Activated naive CD4-positive, alpha-beta T cell treated with anti-CD3 and anti-CD28 coated beads, Interleukin-2, amount 50 U/mL, for 16 hours (primary cell): Measurements from ENCODE around the gene BEAN1.

Experiments used
- DNase-seq: peaks from one replicate; pipeline ENCODE4 v3.0.0-alpha.2; 2020

BEAN1 gene

DNA sequence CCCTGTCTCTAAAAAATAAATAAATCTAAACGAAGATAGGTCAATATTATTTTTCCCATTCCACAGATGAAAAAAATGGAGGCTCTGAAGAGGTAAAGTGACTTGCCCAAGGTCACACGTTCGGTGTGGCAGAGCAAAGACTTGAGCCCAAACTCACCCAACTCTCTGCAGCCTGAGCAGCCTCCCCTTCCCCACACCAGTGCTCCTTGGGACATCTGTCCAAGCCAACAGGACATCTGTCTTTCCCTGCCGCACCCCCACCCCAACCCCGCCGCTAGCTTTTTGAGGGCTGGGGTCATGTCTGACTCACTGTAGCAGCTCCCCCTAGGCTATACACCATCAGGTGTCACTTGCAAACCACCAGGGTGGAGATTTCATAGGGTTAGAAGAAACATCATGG is 5.2 kb upstream of the BEAN1 start:
- DNase-seq, result no peak

DNA sequence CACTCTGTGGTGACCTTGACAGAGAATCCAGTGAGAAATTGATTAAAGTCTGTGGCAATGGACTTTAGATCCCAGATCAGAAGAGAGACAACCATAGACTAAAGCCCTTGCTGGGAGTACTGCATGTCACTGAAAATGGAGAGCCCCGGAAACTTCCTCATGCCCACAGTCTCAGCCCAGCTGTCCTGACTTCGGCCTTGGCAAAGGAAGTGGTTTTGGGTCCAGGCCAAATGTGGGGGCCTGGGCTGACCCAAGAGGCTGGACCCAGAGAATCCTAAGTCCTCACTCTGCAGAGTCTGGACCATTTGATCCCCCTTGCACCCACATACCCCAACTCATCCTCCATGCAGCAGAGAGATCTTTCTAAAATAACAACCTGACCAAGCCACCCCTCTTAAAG is 4.7 kb upstream of the BEAN1 start:
- no peak for DNase-seq

DNA sequence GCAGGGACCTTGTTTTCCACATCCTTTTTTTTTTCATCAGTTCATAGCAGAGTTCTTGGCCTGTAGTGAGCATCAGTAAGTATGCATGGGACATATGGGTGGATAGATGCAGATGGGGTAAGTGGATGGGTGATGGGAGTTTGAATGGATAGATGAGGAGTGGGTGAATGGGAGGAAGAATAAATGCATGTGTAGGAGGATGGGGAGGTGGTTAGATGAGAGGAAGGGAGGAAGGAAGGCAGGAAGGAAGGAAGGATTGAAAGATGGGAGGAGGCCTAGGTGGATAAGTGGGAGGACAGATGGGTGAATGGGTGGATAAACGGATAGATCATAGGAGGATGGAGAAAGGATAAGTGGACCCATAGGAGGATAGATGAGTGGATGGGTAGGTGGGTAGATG is 3.9 kb upstream of the BEAN1 start:
- no peak for DNase-seq

DNA sequence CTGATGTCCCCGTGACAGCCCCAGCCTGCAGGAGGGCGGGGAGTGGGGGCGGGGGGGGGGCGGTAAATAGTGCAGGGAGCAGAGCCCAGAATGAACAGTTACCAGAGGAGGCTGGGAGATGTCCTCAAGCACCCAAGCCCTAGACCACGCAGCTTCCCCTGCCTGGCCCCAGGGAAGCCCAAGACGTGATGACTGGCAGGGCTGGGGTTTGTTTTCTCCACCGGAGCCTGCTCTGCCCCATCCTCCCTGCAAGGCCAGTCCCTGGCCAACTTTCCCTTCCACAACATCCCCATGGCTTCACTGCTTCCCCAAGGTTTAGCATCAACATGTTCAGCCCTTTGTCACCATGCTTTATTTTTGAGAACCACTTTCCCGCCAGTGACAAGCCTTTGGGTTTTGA is 1.4 kb upstream of the BEAN1 start:
- no peak for DNase-seq

DNA sequence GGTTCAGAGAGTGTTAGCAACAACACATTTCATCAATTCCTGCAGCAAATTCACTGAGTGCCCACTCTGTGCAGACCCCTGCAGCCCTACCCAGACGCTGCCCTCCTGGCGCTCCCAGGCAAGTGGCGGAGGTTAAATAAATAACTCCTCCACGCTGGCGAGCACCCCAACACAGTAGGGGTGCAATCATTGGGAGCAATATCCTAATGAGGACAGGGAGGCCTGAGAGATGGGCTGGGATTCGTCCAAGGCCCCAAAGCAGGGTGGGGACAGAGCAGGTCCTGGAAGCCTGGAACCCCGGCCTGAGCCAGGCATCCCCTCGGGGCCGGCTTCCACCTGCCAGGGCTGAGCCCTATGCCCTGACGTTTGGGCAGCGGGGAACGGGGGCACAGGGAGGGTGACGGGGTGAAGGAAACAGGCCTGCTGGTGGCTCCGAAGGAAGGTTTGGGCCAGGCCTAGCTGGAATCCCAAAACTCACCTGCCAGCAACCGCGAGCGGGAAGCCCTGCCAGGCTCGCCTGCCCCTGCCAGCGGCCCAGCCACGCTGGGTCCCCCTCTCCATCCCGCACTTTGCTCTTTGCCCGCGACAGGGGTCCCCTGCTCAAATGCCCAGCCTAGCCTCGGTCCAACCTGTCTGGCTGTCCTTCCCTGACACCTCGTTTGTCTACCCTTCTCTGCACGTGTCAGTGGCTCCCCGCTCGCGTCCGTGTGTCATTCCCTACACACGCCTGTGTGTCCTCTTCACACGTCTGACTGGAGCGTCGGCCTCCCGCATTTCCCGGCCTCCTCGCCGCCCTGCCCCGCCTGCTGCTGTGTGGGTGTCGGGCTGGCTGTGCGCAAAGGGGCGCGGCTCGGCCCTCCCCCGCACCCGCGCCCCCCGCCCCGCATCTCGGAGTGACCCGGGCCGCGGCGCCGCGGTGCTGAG is 721 bp upstream of the BEAN1 start:
- DNase-seq, result no peak

DNA sequence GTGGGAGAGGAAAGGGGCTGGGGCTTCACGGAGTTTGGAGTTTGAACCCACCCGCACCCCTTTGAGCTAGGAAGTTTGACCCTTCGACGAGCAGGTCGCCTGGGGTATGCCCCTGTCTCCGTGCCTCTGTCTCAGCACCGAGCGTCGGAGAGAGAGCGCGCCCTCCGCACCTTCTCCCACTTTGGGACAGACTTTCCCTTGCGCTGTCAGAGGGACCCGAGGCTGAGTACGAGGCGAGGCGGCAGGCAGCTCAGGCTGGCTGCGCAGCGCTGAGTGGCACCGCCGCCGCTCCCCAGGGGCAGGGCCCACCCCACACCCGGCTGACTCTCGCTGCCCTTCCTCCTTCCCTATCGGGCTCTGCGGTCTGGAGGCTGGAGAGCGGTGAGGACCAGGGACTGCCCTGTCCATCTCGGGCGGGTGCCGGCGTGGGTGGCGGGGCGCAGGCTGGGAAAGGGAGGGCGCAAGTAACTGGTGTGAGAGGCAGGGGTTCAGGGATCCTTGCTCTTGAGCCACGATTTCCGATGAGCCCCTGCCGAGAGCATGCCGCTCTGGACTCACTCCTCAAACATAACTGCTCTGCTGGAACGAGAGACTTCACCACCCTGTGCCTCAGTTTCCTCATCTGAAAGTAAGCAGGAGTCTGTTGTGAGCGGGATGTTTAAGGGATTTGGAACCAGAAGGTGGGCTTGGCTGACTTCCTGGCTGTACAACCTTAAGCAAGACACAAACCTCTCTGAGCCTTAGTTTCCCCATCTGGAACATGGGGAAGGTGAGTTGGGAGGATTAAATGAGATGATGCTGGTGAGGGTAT is 981 bp downstream of the BEAN1 start:
- no peak for DNase-seq

DNA sequence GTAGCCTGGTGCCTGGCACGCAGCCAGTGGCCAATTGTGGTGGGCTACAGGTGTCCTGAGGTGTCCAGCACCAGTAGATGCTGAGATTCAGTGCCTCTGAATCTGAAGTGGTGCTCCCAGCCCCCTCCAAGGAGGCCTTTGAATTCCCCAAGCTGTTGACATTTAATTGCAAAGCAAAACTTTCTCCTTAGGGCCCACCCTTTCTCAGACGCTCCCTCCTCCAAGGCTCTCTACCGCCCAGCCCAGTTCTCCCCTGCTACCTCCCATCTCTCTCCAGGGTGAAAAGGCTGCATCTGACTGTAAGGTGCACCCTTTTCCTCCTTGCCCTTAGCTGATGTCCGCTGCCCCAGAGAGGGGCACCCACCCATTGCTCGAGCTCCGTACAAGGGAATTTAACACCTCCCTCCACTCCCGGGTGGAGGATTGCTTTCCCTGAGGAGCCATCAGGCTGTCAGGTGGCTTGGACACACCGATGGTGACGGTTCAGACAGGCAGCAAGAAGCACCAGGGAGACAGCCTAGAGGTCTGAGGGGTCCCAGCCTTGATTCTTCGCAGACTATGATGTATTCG is 1.7 kb downstream of the BEAN1 start:
- no peak for DNase-seq

DNA sequence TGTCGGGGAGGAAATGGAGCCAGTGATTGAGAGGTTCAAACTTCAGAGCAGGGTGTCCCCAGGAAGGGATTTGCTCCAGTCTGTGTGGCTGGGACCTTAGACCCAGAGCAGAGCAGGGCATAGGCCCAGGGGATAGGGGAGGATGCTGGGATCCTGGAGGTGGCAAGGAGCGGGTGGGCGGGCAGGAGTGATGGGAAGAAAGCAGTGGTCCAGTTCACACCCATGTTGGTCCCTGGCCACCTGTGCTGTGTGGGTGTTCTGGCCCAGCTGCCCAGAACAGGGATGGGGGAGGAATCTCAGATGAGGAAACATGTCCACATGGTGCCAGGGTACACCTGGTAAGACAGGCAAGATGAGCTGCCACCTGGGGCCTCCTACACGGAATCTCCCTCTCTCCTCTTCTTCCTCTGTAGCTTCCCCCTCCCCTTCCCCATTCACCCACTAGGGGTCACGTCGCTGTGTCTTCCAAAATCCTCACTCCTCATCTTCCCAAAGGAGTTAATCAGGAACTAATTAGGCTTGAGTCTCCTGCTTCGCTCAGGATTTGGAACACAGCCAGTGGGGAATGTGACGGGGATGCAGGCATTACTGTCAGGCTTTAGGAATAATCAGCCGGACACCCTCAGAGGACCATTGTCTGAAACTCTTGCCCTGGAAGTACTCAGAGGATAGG is 2.3 kb downstream of the BEAN1 start:
- no peak for DNase-seq

DNA sequence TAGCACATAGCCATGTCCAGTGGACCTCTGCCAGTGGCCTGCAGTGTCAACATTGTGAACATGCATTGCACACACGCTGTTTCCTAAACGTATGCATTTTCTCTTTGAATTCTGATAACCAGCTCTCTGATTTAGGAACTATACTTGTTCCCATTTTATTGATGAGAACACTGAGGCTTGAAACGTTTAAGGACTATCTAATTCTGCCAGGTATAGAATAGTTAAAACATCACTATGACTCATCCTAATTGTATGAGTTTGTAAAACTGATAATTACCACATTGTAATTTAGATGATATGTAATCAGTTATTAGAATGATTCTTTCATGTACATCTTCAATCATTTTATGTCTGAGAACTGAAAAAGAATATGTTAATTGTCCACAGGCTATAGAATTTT is 3.1 kb downstream of the BEAN1 start:
- DNase-seq, result no peak

DNA sequence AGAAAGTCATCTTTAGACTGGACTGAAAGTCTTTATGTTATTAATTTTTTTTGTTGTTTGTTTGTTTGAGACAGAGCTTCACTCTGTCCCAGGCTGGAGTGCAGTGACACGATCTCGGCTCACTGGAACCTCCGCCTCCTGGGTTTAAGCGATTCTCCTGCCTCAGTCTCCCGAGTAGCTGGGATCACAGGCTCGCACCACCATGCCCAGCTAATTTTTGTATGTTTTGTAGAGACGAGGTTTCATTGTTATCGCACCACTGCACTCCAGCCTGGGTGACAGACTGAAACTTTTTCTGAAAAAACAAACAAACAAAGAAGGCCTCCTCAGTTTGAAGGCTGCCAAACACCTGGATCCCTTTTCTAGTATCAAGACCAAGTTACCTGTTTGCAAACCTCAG is 4.7 kb downstream of the BEAN1 start:
- no peak for DNase-seq

DNA sequence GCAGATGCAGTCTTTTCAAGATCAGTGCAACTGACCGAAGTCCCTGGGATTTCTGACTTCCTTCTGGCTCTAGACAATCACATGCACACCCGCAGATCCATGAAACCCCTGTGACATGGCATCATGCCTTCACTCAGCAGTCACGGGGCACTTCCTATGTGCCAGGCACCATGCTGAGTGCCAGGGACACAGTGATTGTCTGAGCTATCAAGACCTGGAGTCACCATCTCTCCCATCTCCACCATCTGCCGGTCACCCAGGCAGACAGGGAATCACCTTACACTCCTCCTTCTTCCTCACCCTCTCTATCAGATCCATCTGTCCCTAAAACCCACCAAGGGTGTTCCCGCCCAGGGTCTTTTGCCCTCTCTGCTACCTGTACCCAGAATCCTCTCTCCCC is 5.3 kb downstream of the BEAN1 start:
- no peak for DNase-seq

DNA sequence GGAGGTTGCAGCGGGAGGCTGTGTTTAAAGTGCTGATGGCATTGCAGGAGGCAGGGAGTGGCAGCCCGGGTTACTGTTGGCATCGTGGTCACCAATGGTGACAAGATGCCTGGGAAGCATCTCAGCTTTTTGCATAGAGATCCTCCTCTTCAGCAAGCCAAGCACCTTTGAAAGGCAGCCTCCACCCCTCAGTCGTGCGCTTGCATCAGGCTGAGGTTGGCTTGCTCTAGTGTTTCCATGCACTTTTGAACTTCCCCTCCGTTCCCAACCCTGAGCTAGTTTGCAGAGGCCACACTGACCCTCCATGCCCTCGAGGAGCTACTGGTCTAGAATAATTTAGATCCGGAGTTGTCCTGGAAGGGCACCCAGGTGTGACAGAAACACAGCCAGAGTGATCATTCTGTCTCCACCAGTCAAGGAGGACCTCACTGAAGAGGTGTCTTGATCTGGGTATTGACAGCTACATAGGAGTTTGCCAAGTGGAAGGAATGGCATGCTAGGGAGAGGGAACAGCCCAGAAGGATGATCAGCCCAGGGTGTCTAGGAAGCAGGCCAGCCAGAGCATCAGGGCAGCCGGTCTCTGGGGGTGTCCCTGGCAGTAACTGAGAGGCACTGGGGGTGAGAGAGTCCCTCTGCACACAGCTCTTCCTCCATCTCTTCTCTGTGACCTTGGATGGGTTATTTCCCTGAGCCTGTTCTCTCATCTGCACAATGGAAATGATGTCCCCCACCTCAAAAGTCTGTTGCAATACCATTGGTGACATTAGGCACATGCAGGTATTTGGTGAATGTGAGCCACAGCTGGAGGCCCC is 7.7 kb downstream of the BEAN1 start:
- DNase-seq, result no peak

DNA sequence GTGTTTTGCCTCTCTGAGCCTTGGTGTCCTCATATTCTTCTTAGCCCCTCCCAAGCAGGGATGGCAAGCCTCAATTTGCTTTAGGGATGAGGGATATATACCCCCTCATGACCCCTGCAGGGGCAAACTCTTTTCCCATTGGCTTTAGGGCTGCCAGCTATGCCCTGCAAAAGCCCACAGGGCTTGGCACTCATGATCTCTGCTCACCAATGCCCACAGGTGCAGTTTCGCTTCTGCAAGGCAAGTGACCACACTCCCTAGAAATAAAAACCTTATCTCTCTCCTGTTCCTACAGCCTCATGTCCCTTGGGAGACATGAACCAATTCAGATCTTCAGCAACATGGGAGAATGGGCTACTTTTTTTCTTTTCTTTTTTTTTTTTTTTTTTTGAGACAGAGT is 8.8 kb downstream of the BEAN1 start:
- DNase-seq, result no peak

DNA sequence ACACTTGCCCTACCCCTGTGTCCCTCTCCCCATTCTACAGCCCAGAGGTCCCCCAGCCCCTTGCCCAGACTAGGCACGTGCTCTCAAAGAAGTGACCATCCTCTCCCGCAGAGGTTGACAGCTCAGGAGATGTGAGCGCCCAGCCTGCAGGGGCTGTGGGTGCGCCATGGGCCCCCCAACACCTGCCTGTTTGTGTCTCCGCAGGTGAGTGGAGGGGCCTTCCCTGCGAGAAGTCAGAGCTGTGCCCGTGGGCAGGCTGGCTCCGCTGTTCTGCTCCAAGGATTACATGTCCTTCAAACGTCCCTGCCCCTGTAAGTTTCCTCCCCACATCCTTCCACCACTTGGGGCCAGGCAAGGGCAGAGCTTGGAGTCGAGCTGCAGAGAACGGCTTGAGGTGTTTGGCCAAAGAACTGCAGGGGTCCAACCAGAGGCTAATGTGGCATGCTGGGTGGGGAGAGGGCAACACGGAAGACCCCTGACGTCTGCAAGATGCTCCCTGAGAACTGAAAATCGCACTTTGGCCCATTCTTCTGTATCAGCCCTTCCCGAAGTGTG is 10.4 kb downstream of the BEAN1 start:
- DNase-seq, result no peak

DNA sequence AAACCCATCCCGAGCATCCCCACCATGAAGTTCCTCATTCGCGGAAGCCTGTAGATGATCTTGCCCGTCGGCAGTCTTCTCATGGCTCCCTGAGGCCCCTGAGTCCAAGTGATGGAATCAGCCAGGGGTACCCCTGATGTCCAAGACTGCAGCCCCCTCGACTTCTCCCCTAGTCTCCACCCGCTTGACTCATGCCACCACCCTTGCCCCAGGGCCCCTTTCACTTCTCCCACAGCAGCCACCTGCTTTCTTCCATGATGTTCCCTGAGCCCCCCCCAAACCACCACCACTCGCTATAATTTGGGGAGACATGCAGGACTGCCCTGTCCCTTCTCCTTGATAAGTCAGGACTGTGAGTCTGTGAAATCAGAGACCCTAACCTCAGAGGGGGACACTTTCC is 11.4 kb downstream of the BEAN1 start:
- DNase-seq, result no peak

DNA sequence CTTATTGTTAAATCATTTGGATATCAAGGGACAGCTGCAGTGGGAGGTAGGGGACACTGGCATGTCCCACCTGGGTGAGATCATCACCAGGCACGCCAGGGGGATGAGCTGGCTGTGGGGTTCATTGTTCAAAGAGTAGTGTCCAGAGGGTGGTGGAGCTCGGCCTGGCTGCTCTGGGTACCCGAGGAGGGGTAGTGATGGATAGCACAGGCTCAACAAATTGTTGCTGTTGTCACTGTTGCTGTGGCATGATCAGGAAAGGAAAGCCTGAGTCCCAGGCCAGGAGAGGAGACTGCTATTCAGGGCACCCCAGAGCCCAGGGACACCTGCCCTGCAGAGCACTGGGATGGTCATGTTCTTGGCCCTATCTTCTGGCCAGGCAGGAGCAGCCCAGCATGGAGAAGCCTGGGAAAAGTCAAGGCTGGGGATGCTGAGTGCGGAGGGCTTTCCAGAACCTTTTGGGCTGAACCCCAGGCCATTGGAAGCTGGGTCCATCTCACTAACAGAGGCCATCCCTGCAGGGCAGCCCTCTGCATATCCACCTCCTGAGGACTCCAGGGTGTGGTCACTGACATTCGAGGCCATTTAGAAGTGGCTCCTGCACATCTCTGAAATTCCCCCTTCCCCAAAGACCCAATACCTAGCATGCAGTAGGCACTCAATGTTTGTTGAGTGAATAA is 12.1 kb downstream of the BEAN1 start:
- DNase-seq, result no peak

DNA sequence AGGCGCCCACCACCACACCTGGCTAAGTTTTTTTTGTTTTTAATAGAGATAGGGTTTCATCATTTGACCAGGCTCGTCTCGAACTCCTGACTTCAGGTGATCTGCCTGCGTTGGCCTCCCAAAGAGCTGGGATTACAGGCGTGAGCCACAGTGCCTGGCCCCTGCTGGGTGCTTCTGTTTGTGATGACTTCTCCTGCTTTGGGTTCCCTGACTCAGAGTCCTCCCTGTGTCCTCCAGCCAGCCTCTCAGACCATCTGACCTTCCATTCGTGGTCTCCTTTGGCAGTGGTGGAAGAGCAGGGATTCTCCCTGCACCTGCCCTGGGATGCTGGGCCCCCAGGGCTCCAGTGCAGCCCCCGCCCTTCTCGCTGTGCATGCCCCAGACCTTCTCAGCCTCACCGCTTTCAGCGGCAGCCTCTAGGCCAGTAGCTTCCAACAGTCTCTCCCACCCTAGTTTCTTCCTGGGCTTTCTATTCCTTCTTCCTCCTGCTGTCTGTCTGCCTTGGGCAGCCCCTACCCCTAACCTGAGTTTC is 13.2 kb downstream of the BEAN1 start:
- DNase-seq, result no peak

DNA sequence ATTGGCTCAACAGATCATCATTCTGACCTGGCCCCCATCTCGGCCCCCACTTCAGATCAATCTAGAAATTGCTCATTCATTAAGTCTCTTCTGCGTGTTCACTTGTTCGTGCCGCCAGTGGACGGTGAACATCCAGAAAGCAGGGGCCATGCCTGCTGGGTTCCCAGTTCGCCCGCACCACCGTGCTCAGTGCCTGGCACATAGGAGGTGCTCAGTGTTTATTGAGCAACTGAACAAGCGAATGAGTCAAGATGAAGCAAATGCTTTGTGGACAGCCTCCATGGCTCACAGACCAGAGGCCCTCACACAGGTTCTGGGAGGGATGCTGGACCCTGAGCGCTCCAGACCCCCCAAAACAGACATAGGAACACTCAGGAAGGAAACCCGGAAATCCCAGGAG is 13.9 kb downstream of the BEAN1 start:
- no peak for DNase-seq

DNA sequence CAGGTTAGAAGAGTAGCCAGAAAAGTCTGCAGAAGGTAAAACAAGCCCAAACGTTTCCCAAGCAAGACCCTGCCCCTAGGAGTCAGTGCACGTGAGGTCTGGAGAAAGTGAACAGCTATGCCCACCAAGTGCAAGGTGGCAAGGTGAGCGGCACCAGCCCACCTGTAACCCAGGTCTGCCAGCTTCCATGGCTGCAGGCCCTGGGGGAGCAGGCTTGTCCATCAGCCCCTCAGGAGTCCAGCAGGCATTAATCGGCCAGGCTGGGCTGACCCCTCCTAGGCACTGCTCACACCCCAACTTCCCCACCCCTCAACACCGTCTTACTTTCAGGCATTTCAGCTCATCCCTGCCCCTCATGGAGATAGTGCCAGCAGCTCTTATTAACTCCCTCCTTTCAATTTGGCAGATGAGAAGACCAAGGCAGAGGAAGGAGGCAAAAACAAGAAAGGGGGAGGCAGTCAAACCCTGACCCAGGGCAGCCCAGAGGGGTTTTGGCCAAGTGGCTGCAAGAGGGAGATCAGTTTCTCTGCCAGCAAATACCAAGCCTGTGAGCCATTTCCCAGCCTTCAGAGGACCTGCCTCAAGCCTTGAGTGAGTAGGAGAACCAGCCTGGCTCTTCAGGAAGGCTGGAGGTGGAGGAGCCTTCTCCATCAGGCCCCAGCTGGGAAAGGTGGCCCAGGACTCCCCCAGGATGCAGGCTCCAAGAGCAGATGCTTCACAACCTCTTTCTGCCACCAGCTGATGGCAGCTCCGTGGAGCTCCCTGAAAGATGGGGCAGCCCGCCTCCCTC is 14.7 kb downstream of the BEAN1 start:
- no peak for DNase-seq

DNA sequence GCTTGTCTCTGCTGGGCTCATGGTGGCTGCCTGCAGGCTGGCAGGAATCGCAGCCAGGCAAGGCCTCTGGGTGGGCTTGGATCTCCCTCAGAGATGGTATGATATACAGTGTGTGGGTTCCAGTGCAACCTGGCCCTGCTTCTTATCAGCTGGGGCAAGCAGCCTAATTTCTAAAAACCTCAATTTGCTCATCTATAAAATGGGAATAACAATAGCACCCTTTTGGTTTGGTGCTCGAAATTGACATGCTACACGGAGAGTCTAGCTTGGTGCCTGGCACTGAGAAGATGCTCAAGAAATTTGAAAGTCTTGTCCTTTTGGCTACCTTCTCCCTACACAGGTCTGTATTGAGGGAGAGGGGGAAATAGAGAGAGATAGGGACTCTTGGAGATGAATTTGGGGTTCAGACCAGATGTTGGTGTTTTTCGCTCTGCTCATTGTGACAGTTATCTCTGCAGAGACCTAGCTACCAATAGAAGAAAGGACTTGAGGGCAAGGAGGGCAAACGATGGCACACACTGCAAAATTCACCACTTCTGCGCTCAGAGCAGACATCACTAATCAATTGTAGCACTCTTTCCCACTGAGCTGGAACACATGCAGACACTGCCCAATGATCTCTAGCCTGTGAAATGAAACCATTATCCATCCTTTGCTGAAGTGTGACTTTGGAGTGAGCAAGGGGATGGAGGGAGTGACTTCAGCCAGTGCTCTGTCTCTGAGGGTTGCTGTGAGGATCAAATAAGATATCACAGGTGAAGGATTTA is 15.6 kb downstream of the BEAN1 start:
- no peak for DNase-seq
